GM18868 (cell line): Measurements from ENCODE around the gene LY6G6C.
A peak's percentile ranks its signal among the peaks of the same experiment; 100 is the strongest.

Experiments used
- ATAC-seq: cut with Tn5 transposase; IDR thresholded peaks from one replicate; pipeline ENCODE4 v1.9.1; 2021; ENCODE audit warnings: mild to moderate bottlenecking, moderate library complexity; ENCODE audit not compliant: unreplicated experiment

Gene LY6G6C

DNA sequence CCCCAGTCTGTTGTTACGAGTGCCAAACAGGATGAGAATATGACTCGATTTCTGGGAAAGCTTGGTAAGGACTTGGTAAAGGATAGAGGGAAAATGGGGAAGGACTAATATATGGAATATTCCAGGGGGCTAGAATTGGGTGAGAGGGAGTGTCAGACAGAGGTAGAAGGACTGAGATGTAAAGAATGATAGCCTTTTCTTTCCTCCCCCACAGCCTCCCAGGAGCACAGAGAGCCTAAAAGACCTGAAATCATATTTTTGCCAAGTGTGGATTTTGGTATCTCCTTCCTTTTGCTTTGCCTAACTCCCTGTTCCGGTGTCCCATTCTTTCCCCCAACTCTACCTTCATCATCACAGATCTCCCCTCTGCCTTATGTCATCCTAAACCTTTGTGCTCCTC lies 21.3 kb upstream of the LY6G6C start:
- ATAC-seq, result no peak

DNA sequence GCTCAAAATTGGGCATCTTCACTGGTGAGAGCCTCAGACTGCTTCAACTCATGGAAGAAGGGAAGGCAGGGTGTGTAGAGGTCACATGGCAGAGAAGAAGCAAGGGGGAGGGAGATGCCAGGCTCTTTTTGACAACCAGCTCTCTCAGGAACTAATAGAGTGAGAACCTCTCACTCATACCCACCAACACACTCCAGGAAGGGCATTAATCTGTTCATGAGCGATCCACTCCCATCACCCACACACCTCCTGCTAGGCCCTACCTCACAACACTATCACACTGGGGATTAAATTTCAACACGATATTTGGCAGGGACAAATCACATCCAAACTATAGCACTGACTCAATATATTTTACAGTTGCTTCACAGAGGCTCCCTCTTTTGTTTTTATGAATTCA lies 20.3 kb upstream of the LY6G6C start:
- ATAC-seq, result no peak

DNA sequence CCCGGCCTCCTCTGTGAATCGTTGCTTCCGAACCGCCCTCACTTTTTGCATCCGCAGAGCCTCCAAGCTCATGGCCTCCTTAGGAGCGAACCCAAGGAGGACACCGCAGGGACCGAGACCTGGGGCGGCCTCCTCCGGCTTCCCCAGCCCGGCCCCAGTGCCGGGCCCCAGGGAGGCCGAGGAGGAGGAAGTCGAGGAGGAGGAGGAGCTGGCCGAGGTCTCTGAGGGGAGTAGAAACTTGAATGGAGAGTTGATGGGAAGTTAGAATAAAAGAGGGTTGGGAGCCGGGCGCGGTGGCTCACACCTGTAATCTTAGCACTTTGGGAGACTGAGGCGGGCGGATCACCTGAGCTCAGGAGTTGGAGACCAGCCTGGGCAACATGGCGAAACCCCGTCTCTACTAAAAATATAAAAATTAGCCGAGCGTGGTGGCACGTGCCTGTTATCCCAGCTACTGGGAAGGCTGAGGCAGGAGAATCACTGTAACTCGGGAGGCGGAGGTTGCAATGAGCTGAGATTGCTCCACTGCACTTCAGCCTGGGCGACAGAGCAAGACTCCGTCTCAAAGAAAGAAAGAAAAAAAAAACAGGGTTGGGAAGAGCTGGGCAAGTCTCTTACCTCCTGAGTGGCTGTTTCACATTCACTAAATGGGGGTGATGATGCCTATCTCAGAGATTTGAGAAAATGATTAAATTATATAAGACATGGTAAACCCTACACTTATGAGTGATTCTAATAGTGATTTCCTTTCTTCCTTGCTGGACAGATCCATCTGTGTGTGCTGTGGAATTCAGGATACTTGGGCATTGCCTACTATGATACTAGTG lies 19.1 kb upstream of the LY6G6C start:
- ATAC-seq, result no peak

DNA sequence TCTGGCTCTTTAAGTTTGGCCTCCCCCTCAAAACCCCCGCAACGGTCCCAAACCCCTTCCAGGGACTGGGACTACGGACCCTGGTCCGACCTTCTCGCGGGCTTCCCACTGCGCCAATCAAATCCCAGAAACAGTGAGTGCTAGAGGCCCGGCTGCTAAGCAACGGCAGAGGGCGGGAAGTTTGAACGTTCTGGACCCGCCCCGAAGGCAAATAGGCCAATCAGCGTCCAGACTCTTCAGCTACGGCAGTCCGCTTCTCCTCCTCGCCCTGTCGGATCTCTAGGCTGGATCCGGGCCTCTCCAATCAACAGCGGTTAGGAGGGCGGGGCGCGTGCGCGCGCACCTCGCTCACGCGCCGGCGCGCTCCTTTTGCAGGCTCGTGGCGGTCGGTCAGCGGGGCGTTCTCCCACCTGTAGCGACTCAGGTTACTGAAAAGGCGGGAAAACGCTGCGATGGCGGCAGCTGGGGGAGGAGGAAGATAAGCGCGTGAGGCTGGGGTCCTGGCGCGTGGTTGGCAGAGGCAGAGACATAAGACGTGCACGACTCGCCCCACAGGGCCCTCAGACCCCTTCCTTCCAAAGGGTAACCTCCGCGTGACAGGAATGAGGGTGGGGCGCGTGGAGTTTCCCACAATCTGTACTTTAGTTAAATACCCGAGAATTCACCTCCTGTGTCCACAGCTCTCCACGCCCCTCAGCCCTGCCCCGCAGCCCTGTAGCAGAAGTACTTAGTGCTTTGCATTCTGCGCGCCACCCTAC lies 18.3 kb upstream of the LY6G6C start, which contains the start of gene MSH5:
Gene MSH5 (plus strand): TSS at position 367 of the 758 bp plus-strand sequence. CDS start 462 bp downstream, outside the sequence.
- ATAC-seq, result peak; percentile 78

DNA sequence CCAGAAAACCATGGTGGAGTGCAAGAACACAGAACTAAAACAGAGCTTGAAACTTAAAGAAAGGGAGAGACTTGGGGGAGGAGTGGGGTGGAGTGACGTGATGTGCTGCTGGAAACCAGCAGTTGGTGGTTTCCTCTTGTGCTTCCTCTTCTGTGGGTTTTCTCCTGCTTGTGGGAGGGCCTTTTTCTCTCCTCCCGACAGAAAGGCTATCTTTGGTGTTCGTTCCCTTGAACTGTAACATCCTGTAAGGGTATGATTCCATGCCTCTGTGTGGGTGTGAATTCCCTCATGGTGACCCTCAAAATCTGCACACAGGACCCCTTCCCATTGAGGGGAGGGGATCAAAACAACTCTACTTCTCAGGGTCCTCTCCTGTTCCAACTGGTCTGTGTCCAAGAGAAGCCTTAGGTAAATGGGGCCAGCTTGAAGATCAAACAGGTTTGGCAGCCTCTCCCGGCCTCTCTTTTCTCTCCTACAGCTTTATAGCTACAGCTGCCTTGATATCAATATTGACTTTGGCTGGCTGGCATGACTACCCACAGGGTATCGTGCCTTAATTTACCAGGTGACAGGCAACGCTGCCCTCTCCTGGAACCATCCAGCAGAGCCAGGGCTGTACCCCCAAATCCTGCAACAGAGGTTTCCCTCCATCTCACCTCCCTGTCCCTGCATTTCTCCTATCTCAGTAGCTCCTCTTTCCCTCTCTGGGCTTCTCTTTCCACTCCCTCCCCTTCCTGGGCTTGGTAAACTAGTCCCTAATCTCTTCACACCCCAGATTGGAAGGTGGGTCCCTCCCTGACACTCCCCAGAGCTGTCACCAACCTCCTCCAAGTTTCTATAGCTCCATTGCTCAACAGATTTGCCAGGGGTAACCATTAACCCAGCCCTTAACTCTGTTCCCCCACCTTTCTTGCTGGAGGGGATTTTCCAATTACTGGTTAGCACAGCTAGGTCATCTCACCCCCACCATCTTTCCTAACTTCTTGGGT lies 16.7 kb upstream of the LY6G6C start:
- ATAC-seq, result no peak

DNA sequence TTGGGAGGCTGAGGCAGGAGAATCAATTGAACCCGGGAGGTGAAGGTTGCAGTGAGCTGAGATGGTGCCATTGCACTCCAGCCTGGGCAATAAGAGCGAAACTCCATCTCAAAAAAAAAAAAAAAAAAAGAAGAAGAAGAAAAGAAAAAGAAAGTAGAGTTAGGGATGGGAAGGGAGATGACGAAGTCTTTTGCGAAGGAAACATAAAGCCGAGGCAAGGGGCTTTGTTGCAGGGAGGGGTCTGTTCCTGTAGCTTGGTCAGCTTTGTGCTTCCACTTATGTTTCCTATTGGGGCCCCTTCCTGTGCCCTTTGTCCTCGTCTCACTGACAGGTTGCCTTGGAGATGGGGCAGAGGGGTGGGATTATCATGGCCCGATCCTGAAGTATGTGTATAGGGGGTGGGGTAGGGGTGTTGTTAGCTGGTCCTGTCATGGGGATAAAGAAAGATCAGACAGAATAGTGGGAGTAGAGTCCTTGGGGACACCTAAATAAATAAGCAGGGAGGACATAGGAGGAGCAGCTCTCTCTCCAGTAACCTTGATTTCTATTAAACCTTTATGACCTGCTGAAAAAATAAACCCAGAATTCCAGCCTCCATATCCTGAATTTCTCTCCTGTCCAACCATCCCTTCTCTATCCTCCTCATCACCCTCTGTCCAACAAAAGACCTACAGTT lies 15.9 kb upstream of the LY6G6C start:
- ATAC-seq, result no peak

DNA sequence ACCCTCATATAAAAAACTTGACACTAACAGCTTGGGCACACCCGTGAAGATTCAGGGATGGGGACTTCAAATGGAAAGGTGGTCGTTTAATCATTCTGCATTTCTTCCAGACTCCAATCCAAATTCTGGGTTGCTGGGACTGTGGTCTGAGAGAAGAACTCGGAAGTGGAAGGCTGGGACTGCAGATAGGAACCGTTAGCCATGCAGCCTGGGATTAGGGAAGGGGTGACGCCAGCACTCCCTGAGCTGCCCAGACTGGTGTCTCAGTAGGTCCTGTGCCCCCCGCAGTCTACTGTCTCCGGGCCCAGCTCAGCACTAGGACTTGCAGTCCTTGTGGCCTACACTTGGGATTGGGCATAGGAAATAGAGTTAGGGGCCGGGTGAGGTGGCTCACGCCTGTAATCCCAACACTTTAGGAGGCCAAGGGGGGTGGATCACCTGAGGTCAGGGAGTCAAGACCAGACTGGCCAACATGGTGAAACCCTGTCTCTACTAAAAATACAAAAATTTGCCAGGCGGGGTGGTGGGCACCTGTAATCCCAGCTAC lies 15.3 kb upstream of the LY6G6C start:
- ATAC-seq, result no peak

DNA sequence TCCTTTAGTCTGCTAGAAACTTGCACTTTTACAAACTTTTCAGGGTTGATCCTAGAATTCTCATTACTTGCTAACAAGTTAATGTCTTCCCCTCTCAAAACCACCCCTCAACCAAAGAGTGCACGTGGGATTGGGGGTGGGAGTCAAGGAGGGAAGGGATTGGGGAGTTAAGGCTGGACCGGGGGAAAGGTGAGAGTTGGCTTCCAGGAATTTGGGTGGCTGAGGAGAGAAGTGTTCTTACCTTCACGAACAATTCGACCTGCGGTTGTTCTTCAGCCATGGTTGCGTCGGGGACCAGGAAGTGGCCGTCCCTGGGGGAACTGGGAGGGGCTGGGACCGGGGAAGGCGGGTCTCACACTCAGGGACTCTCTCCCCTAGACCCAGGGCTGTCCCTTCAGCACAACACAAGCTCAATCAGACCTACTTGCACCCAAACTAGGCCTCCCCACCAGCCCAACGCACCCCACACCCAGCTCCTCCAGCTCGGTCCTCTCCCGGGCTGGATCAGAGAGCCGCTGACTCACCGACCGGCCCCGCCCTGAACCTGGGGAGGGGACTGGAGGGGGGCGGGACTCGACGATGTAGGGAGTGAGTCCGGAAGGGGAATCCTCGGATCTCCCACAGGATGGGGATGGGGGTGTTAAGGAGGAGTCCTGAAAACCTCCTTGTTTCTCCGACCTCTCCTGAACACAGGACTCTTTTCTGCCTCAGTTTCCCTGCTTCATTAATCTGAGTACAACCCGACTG lies 14.6 kb upstream of the LY6G6C start, which contains the start of gene CLIC1:
Gene CLIC1 (minus strand): TSS at position 510 of the 747 bp plus-strand sequence. CDS start 230 bp downstream, at position 280.
- ATAC-seq, result peak; percentile 28

DNA sequence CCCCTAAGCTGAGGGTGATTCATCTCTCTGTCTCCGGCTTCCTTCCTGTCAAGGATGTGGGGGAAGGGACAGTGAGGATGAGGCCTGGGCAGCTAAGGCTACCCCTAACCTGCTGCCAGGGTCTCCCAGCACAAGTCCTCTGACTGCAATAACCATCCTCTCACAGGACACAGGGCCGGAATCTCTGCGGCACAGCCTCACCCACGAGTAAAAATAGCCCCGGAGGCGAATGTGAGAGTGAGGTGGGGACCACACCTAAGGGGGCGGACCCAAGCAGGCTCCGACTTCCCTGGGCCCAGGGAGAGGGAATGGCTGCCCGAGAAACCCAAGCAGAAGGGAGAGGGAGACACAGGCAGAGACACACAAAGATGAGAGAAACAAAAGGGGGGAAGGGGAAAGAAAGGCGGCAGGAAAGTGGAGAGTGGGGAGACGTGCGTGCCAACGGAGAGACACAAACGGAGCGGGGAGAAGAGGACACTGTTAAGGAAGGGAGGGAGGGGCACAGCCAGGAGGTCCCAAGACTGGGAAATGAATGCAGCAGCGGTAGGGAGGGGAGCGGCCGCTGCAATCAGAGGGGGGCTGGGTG lies 13.4 kb upstream of the LY6G6C start:
- peak; percentile 32 for ATAC-seq

DNA sequence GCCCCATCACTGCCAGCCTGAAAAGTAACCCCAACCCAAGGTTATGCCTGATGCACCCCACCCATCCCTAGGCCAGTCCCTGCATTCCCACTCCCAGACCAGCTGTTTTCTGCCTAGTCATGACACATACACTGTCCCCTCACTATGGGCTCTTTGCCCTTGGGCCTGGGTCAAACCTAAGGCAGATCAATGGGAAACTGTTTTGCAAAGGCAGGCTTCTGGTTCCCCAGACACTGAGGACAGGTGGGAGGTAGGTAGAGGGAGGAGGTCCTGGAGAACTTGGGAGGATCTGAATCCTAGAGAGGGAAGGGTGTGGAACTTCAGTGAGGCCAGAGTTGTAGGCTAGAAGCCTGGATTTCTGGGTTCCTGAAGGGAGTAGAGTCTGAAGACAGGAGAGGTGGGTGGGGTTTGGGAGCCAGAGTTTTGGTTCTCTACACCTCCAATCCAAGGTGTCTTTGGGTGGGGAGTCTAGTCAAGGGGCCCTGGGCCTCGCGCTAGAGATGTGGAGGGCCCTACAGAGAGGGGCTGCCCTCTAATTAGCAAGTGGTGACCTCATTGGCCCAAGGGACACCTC lies 12.8 kb upstream of the LY6G6C start:
- ATAC-seq, result no peak

DNA sequence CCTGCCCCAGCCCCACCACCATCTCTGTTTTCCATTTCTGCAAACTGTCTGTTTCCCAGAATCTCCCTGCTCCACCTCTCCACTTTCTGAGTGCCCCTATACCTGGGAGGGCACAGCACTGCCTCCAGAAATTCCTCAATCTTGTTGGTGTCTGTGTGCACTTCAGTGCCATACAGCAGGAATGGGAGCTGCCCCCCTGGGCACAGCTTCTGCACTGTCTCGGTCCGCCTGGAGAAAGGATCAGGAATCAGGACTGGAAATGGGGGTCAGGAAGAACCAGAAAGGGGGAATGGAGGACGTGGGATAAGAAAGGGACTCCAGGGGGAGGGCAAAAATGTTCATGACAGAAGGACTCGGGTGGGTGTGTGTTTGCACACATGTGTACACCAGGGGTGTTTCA lies 12.2 kb upstream of the LY6G6C start:
- ATAC-seq, result no peak

DNA sequence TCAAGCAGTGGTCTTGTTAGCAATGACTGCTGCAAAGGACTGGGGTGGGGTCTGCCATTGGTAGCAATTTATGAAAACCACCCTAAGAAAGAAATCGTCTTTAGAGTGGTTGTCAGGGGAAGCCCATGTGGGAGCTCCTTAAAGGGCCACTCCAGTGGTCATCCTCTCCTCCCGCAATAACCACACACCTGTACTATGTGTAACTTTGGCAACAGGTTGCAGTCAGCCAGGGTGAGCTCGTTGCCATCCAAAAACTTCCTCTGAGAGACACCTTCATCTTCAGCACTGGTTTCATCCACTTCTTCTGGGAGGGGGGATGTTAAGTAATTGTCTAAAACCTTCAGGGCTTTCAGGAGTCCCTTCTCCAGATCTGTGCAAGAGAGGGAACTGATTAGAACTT lies 10.5 kb upstream of the LY6G6C start:
- no peak for ATAC-seq

DNA sequence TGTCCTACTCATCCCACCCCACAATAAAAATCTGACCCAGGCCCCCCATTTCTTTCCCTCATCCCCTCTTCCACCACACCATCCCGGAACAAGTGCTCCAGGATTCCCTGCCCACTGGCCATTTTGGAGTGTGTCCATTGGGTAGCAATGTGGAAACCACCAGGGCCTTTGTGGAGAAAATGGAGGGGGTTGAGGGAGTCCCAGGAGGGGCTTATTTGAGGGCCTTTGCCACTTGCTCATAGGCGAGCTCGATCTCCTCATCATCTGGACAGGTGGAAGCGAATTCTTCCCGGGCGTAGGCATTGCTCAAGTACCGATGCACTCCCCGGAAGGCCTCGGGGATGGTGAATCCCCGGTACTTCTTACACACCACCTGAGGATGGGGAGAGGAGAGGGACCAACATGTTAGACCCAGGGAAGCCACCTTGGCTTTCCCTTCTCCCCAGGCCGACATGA lies 9.1 kb upstream of the LY6G6C start:
- ATAC-seq, result no peak

DNA sequence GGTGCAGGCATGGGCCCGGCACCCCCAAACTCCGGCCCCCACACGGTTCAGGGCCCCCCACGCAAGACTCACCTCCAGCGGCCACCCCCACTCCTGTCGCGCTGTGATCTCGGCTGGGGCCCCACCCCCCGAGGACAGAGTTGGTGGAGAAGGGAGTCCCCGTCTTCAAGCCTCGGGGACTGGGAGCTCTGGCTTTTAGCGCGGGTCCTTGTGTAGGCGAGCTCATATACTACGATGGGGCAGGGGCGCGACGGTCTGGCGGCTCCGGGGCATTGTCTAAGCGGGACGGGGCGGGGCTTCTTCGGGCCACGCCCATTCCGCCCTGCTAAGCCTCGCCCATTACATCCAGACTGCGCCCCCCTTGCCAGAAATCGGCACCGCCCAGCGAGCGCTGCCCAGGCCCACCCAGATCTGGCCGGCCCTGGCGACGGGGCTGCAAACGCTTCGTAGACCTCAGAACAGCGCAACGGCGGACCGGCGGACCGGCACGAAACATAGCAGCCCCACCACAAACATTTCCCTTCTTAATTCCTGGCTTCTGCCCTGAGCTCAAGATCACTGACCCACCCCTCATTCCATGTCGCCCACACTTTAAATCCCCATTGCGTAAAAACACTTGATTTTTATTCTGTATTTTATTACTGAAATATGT lies 8.6 kb upstream of the LY6G6C start:
- no peak for ATAC-seq

DNA sequence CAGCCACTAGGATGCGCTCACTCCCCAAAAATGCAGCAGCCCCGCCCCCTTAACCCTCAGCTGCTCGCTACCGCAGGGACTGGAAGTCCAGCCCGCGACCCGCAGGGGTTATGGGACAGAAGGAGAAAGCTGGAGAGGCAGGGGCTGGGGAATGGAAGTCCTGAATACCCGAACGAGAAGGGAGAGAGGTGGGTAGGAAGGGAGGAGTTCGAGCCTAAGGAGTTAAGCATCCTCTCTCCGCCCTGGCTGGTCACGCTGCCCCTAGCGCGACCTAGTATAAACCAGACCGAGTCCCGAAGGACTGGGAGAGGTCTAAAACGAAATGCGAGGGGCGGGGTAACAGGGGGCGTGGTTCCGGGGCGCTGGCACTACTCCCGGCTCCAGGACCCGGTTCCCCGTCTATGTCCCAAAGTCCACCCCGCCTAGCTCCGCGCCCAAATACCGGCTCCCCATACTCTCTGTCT lies 8.0 kb upstream of the LY6G6C start:
- no peak for ATAC-seq

DNA sequence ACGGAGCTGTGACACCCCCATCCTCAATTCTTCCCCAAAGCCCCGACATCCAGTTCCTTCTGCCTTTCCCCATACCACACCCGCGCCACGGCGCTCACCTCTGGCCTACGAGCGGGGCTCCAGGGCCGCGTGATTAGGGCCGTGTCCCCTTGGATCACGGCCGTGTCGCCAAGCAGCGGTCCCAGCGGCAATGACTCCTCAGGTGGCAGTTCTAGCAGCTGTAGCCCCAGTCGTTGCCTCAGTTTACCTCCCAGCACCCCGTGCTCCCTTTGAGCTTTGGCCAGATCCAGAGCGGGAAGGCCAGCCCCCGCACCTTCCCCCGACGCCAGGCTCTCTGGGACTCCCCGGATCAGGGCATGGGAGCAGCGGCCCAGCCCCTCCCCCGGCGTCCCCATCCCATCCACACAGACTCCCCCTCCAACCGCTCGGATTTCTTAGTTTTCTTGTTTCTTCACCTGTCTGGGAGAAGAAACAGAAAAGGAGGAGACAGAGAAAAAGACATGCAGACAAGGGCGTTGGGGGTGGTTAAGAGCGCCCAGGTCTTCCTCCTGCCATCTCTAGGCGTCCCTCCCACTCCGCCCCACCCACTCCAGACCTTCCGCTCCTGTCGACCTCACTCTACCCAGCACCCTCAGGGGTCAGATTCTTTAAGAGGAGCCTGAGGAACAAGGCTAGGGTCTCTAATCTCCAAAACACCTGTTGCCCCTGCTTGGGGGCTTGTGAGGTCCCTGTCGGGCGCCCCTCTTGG lies 7.4 kb upstream of the LY6G6C start, which contains the start of gene DDAH2:
Gene DDAH2 (minus strand): TSS at position 533 of the 748 bp plus-strand sequence. CDS start 138 bp downstream, at position 395.
- ATAC-seq, result no peak
